PC-9 (cell line): ENCODE results near the gene RAB15. TPM values are rescaled to one million over a fixed set of nuclear protein-coding genes. Genes with fewer than 3 reads are reported as not detected.

Experiments
- BruUV-seq: library from RNA; stranded (reverse); fragments of 400-500 nt; replicated peaks from 2 replicates; lab custom pipeline; 2021; lab: Mats Ljungman, UMichigan
- CTCF ChIA-PET: fragments of 300-600 bp; sonication (Branson Sonifier 250); formaldehyde crosslinking; loops from one replicate; lab custom pipeline; 2022; ENCODE audit warnings: antibody characterized with exemption; lab: Charles Lee
- POLR2A ChIA-PET: fragments of 300-600 bp; sonication (Branson Sonifier 250); formaldehyde crosslinking; loops from one replicate; lab custom pipeline; 2022; ENCODE audit warnings: antibody characterized with exemption; ENCODE audit not compliant: unreplicated experiment; lab: Charles Lee
- DNase-seq, 2 experiments: peaks; one replicate each; pipeline versions ENCODE4 v3.0.0 to v3.0.0-alpha.2; 2015 to 2022; ENCODE audit warnings: mixed read lengths in 1 of 2
- H2AFZ ChIP-seq: fragments of 200-600 bp; sonication (generic); 2 replicates; pipeline ENCODE4 v1.8.1; 2017; ENCODE audit warnings: antibody characterized with exemption
- H3F3A ChIP-seq: fragments of 200-600 bp; sonication (generic); 2 replicates; pipeline ENCODE4 v1.8.1; 2017; ENCODE audit warnings: antibody characterized with exemption, mild to moderate bottlenecking, low read depth; ENCODE audit not compliant: insufficient read depth
- H3K27ac ChIP-seq: fragments of 200-600 bp; sonication (generic); 2 replicates; pipeline ENCODE4 v1.6.1; 2016; ENCODE audit warnings: mixed run types
- H3K27me3 ChIP-seq: fragments of 200-600 bp; sonication (generic); 2 replicates; pipeline ENCODE4 v1.6.1; 2016; ENCODE audit warnings: low read depth, mixed run types; ENCODE audit not compliant: insufficient read depth
- H3K36me3 ChIP-seq: fragments of 200-600 bp; sonication (generic); 2 replicates; pipeline ENCODE4 v1.6.1; 2016; ENCODE audit warnings: low read depth, mixed run types
- H3K4me1 ChIP-seq: fragments of 200-600 bp; sonication (generic); replicated peaks from 2 replicates; pipeline ENCODE4 v1.6.1; 2016; ENCODE audit warnings: mixed run types; ENCODE audit not compliant: insufficient read depth
- H3K4me2 ChIP-seq: fragments of 200-600 bp; sonication (generic); 2 replicates; pipeline ENCODE4 v1.6.1; 2017; ENCODE audit warnings: mixed run types
- H3K4me3 ChIP-seq: fragments of 200-600 bp; sonication (generic); 2 replicates; pipeline ENCODE4 v1.6.1; 2016; ENCODE audit warnings: mixed run types
- H3K79me2 ChIP-seq: fragments of 200-600 bp; sonication (generic); 2 replicates; pipeline ENCODE4 v1.6.1; 2017; ENCODE audit warnings: low read depth, mixed run types
- H3K9me2 ChIP-seq: fragments of 200-600 bp; sonication (generic); 2 replicates; pipeline ENCODE4 v1.8.1; 2017; ENCODE audit warnings: mild to moderate bottlenecking; ENCODE audit not compliant: insufficient read depth
- H3K9me3 ChIP-seq: fragments of 200-600 bp; sonication (generic); 2 replicates; pipeline ENCODE4 v1.8.1; 2016; ENCODE audit warnings: low read depth; ENCODE audit not compliant: insufficient read depth
- H4K20me1 ChIP-seq: fragments of 200-600 bp; sonication (generic); 2 replicates; pipeline ENCODE4 v1.8.1; 2017; ENCODE audit not compliant: insufficient read depth
- CTCF ChIP-seq: fragments of 200-600 bp; sonication (generic); conservative IDR thresholded peaks from 2 replicates; pipeline ENCODE4 v1.6.1; 2017; ENCODE audit warnings: mixed run types, antibody characterized with exemption, mild to moderate bottlenecking, moderate library complexity
- EZH2 ChIP-seq: fragments of 200-600 bp; sonication (generic); IDR thresholded peaks from 2 replicates; pipeline ENCODE4 v1.8.0; 2017; ENCODE audit warnings: antibody characterized with exemption, low read depth
- intact Hi-C: fragments of 100-400 bp; cut with micrococcal nuclease; formaldehyde crosslinking; loops from one replicate; pipeline ENCODE4 v1.10.0; 2022; ENCODE audit not compliant: unreplicated experiment
- total RNA-seq: library from RNA; stranded (reverse); gene quantifications from 2 replicates; pipeline ENCODE4 v1.2.3, GENCODE V29; 2021

RAB15 gene
- total RNA-seq, 1 experiment from 2014 or later = 74.9 TPM

- Histone ChIP-seq H3K27ac (no peak overlapping the region), H4K20me1 (no peaks in the 10 kb centered on the region), H3K9me3 (no peaks in the 10 kb centered on the region), H3K4me1 (peaks cover 22% of the 10 kb centered on the region), H2AFZ (no peak overlapping the region), H3K4me2 (no peak overlapping the region), H3K27me3 (no peaks in the 10 kb centered on the region), H3K36me3 (peaks cover 14% of the 10 kb centered on the region; the same call in 1 of the 2 replicates), H3K9me2 (no peaks in the 10 kb centered on the region), H3K4me3 (no peak overlapping the region), H3F3A (peaks cover 10% of the 10 kb centered on the region; the same call in 1 of the 2 replicates), H3K79me2 (peaks cover 11% of the 10 kb centered on the region)
- BruUV-seq = no TSS peak
- ChIA-PET POLR2A (no interaction called here), CTCF (no interaction called here)
- intact Hi-C loops = no loop called here
- TF ChIP-seq EZH2 (no peak), CTCF (no peak)
- no peak for DNase-seq
Observed at GRCh38 chr14:64946310-64947045, 25.7 kb downstream of the RAB15 start.

GRCh38 chr14:64945431-64946178 lies 26.5 kb downstream of the RAB15 start:
- no peak overlapping the region for H3K27ac ChIP-seq
- H3K4me2 ChIP-seq = no peak overlapping the region
- BruUV-seq = no TSS peak
- POLR2A ChIA-PET = no interaction called here
- peaks cover 20% of the 10 kb centered on the region for H3K79me2 ChIP-seq
- TF ChIP-seq CTCF = no peak
- TF ChIP-seq EZH2 = no peak
- CTCF ChIA-PET = no interaction called here
- no peak for DNase-seq
- H2AFZ ChIP-seq = no peak overlapping the region
- no peak overlapping the region for H3K4me3 ChIP-seq
- no peaks in the 10 kb centered on the region for H4K20me1 ChIP-seq
- no peaks in the 10 kb centered on the region for H3K9me3 ChIP-seq
- H3F3A ChIP-seq = peaks cover 10% of the 10 kb centered on the region; the same call in 1 of the 2 replicates
- H3K27me3 ChIP-seq = no peaks in the 10 kb centered on the region
- H3K9me2 ChIP-seq = no peaks in the 10 kb centered on the region
- H3K4me1 ChIP-seq = peaks cover 31% of the 10 kb centered on the region
- intact Hi-C loops = no loop called here
- H3K36me3 ChIP-seq = peaks cover 13% of the 10 kb centered on the region

- ChIA-PET POLR2A (no interaction called here), CTCF (no interaction called here)
- BruUV-seq = no TSS peak
- intact Hi-C loops = no loop called here
- no peak for DNase-seq
- H3K27me3 ChIP-seq = no peaks in the 10 kb centered on the region
- H3K9me3 ChIP-seq = no peaks in the 10 kb centered on the region
- peaks cover 21% of the 10 kb centered on the region for H3K36me3 ChIP-seq
- no peak overlapping the region for H3K4me3 ChIP-seq
- TF ChIP-seq EZH2 (no peak), CTCF (no peak)
- no peak overlapping the region for H3K4me2 ChIP-seq
- H3K9me2 ChIP-seq = no peaks in the 10 kb centered on the region
- no peak overlapping the region for H2AFZ ChIP-seq
- H3K4me1 ChIP-seq = peaks cover 39% of the 10 kb centered on the region
- H3K79me2 ChIP-seq = peaks cover 28% of the 10 kb centered on the region
- H3F3A ChIP-seq = peaks cover 10% of the 10 kb centered on the region; the same call in 1 of the 2 replicates
- no peak overlapping the region for H3K27ac ChIP-seq
- H4K20me1 ChIP-seq = no peaks in the 10 kb centered on the region
Observed at GRCh38 chr14:64944861-64945260, 27.3 kb downstream of the RAB15 start.
